Uterus (tissue), 2 donors: ENCODE data around the gene SLC30A3.

ENCODE experiments used
- POLR2A ChIP-seq, 2 donors: fragments of 450-650 bp; IDR thresholded peaks; one replicate each; pipeline ENCODE4 v1.6.1; 2016; ENCODE audit warnings: antibody characterized with exemption in 2 of 2, mild to moderate bottlenecking in 1 of 2, moderate library complexity in 1 of 2
- TF ChIP-seq, protein P1 (sequence below), 4 experiments: fragments of 200-600 bp in 2 of 4; fragments of 450-650 bp in 2 of 4; sonication (generic) in 2 of 4; IDR thresholded peaks; one replicate each; pipeline ENCODE4 v1.5.1; 2016 to 2019; ENCODE audit warnings: antibody characterized with exemption in 4 of 4, mild to moderate bottlenecking in 2 of 4, moderate library complexity in 1 of 4

DNA sequence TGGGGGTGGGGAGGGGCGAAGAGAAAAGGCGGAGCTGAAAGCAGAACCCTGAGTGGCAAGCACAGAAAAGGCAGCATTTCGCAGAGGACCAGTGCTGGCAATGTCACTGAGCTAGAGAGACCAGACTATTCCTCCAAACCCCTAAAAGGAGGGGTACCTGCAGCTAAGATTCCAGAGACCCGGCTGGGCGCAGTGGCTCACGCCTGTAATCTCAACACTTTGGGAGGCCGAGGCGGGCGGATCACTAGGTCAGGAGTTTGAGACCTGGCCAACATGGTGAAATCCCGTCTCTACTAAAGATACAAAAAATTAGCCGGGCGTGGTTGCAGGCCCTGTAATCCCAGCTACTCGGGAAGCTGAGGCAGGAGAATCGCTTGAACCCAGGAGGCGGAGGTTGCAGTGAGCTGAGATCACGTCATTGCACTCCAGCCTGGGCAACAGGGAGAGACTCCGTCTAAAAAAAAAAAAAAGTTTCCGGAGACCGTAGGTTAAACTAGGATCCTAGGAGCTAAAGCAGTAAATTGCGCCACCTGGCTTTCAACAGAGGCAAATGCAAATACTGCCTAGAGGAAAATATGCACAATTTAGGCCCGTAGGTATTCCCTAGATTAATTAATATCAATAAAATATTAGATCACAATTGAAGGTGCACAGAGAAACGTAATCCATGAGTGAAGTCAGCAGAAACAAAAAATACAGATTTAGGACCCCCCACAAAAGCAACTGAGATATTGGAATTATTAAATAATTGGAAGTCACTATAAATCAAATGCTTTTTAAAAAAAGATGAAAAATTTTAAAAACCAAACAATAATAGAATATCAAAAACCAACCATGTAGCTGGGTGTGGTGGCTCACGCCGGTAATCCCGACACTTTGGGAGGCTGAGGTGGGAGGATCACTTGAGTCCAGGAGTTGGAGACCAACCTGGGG, 40.5 kb upstream of the SLC30A3 start:
- TF ChIP-seq, protein P1, sequence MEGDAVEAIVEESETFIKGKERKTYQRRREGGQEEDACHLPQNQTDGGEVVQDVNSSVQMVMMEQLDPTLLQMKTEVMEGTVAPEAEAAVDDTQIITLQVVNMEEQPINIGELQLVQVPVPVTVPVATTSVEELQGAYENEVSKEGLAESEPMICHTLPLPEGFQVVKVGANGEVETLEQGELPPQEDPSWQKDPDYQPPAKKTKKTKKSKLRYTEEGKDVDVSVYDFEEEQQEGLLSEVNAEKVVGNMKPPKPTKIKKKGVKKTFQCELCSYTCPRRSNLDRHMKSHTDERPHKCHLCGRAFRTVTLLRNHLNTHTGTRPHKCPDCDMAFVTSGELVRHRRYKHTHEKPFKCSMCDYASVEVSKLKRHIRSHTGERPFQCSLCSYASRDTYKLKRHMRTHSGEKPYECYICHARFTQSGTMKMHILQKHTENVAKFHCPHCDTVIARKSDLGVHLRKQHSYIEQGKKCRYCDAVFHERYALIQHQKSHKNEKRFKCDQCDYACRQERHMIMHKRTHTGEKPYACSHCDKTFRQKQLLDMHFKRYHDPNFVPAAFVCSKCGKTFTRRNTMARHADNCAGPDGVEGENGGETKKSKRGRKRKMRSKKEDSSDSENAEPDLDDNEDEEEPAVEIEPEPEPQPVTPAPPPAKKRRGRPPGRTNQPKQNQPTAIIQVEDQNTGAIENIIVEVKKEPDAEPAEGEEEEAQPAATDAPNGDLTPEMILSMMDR (IDR thresholded peaks at IDR 0.05): peak; percentile 78 to 91 (median 83)
- TF ChIP-seq POLR2A (IDR thresholded peaks at IDR 0.05): no peak
